Activated B cell treated with CpG ODN at 0.5 μM for 24 hours (primary cell): ENCODE measurements around the gene P2RX6. TPM values are rescaled to one million over a fixed set of nuclear protein-coding genes. Genes with fewer than 3 reads are reported as not detected.
A peak's percentile ranks its signal among the peaks of the same experiment; 100 is the strongest.

Experiments used
- ATAC-seq: fragments of 200-7000 bp; cut with Tn5 transposase; one replicate; pipeline ENCODE4 v1.10.0; 2021; ENCODE audit warnings: low read depth, mild to moderate bottlenecking, moderate library complexity
- CTCF ChIA-PET: fragments of 350-600 bp; sonication (Branson Sonifier 250); formaldehyde crosslinking; loops from one replicate; lab custom pipeline; 2021; ENCODE audit warnings: antibody characterized with exemption; lab: Charles Lee
- POLR2A ChIA-PET: fragments of 350-600 bp; sonication (Branson Sonifier 250); formaldehyde crosslinking; loops from one replicate; lab custom pipeline; 2021; ENCODE audit warnings: antibody characterized with exemption; lab: Charles Lee
- DNase-seq: peaks from one replicate; pipeline ENCODE4 v3.0.0; 2022
- H3K27ac Mint-ChIP-seq: one replicate; pipeline ENCODE4 v1.8.0; 2020; ENCODE audit warnings: mixed read lengths
- H3K27me3 Mint-ChIP-seq: one replicate; pipeline ENCODE4 v1.8.0; 2021; ENCODE audit warnings: mixed read lengths
- H3K36me3 Mint-ChIP-seq: one replicate; pipeline ENCODE4 v1.8.0; 2021; ENCODE audit warnings: low read depth, mixed read lengths
- H3K4me1 Mint-ChIP-seq: one replicate; pipeline ENCODE4 v1.8.0; 2021; ENCODE audit warnings: mixed read lengths
- H3K4me3 Mint-ChIP-seq: one replicate; pipeline ENCODE4 v1.8.0; 2020; ENCODE audit warnings: mild to moderate bottlenecking, mixed read lengths
- H3K9me3 Mint-ChIP-seq: one replicate; pipeline ENCODE4 v1.8.0; 2020; ENCODE audit warnings: mixed read lengths
- CTCF ChIP-seq: fragments of 200-600 bp; IDR thresholded peaks from one replicate; pipeline ENCODE4 v1.8.0; 2022; ENCODE audit warnings: antibody characterized with exemption, mild to moderate bottlenecking
- intact Hi-C: fragments of 100-400 bp; cut with micrococcal nuclease; formaldehyde crosslinking; loops from one replicate; pipeline ENCODE4 v1.15.1; 2024
- total RNA-seq: library from RNA; stranded (reverse); gene quantifications from 2 replicates; pipeline ENCODE4 v1.2.3, GENCODE V29; 2022

The P2RX6 gene
- total RNA-seq, 1 donor from 2014 or later: 0.67 TPM

- ATAC-seq (no peak), DNase-seq (no peak)
- no peak overlapping the region for H3K27ac Mint-ChIP-seq
- peaks cover 31% of the 10 kb centered on the region for H3K4me1 Mint-ChIP-seq
- peaks cover 10% of the 10 kb centered on the region for H3K36me3 Mint-ChIP-seq
- ChIA-PET POLR2A (interaction anchor here (2.2 to 3.1 kb wide), 2 partner anchors 13 to 21 kb away, joined by 12 to 90 read pairs; partner anchors contain the start of genes AIFM3 and THAP7), CTCF (no interaction called here)
- H3K27me3 Mint-ChIP-seq: no peaks in the 10 kb centered on the region
- intact Hi-C loops: no loop called here
- H3K4me3 Mint-ChIP-seq: no peak overlapping the region
- H3K9me3 Mint-ChIP-seq: peaks cover 2% of the 10 kb centered on the region
- TF ChIP-seq CTCF: no peak
Observed at GRCh38 chr22:20980523-20980922, 34.4 kb upstream of the P2RX6 start.

- no peak for TF ChIP-seq CTCF
- Mint-ChIP-seq H3K36me3 (peaks cover 15% of the 10 kb centered on the region), H3K27ac (peak overlapping the region; percentile 79), H3K9me3 (peaks cover 2% of the 10 kb centered on the region), H3K4me1 (peaks cover 31% of the 10 kb centered on the region), H3K4me3 (peak overlapping the region; percentile 93), H3K27me3 (no peaks in the 10 kb centered on the region)
- ChIA-PET CTCF (no interaction called here), POLR2A (interaction anchor here (0.6 to 3.1 kb wide), 7 partner anchors 9 to 71 kb away, joined by 3 to 90 read pairs (median 7); partner anchors contain the start of genes AIFM3, P2RX6 and THAP7)
- ATAC-seq: no peak
- intact Hi-C loops: no loop called here
- no peak for DNase-seq
Observed at GRCh38 chr22:20980938-20981722, 33.8 kb upstream of the P2RX6 start.

GRCh38 chr22:20981787-20982562 is 33.0 kb upstream of the P2RX6 start, which contains the start of gene LZTR1:
Gene LZTR1, plus strand, starts transcription at chr22:20982297. Its CDS starts 75 bp downstream, at chr22:20982372.
- Mint-ChIP-seq H3K4me1 (peaks cover 31% of the 10 kb centered on the region), H3K27ac (peak within 1 kb of the TSS; percentile 88), H3K27me3 (no peaks in the 10 kb centered on the region), H3K9me3 (peaks cover 2% of the 10 kb centered on the region), H3K36me3 (peaks cover 22% of the 10 kb centered on the region), H3K4me3 (peak within 1 kb of the TSS; percentile 93)
- ChIA-PET POLR2A (interaction anchor here (0.6 to 3.1 kb wide), 13 partner anchors 9 to 660 kb away, joined by 3 to 90 read pairs (median 5); partner anchors contain the start of genes AIFM3, CRKL, P2RX6 and SDF2L1), CTCF (interaction anchor here (1.2 to 1.3 kb wide), 2 partner anchors 21 to 647 kb away, joined by 3 read pairs; no protein-coding TSS in a partner anchor)
- ATAC-seq: peak; percentile 80
- DNase-seq: peak; percentile 74
- intact Hi-C loops: loop anchor here (1.0 kb wide), 1 partner anchor 20 kb away; the partner anchor contains the start of gene THAP7
- no peak for TF ChIP-seq CTCF

- H3K4me1 Mint-ChIP-seq: peaks cover 31% of the 10 kb centered on the region
- intact Hi-C loops: loop anchor here (1.0 kb wide), 1 partner anchor 20 kb away; the partner anchor contains the start of gene THAP7
- no peak for TF ChIP-seq CTCF
- ChIA-PET CTCF (interaction anchor here (1.2 to 1.3 kb wide), 2 partner anchors 21 to 647 kb away, joined by 3 read pairs; no protein-coding TSS in a partner anchor), POLR2A (interaction anchor here (0.6 to 3.1 kb wide), 11 partner anchors 8 to 659 kb away, joined by 4 to 90 read pairs (median 5); partner anchors contain the start of genes AIFM3, CRKL, P2RX6 and SDF2L1)
- H3K4me3 Mint-ChIP-seq: peak overlapping the region; percentile 93
- DNase-seq: no peak
- peaks cover 26% of the 10 kb centered on the region for H3K36me3 Mint-ChIP-seq
- peaks cover 2% of the 10 kb centered on the region for H3K9me3 Mint-ChIP-seq
- no peak for ATAC-seq
- no peaks in the 10 kb centered on the region for H3K27me3 Mint-ChIP-seq
- peak overlapping the region; percentile 88 for H3K27ac Mint-ChIP-seq
Observed at GRCh38 chr22:20982563-20982882, 32.4 kb upstream of the P2RX6 start.
